Measurements from ENCODE around the gene BSN. TPM values are rescaled to one million over a fixed set of nuclear protein-coding genes. Genes with fewer than 3 reads are reported as not detected.

The BSN gene
- polyA plus RNA-seq, 2 of the 4 experiments (the other 2 are of a cell fraction): 0.04 to 0.08 TPM

DNA sequence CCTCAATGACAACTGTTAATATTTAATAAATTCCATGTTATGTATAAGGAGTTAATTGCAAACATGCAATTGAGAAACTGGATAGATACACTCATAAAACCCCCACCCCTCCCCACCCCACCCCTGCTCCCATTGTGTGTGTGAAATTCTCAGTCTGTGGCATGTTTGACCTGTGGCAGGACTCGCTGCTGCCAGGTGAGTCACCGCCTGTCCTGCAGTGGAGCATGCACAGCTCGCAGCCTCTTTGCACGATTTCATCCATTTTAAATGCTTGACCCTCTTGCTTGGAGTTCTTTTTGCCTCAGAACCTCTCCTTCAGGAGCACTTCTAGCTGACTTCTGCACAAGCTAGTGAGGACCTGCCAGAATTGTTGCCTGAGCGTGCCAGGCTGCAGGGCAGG lies 114.6 kb downstream of the BSN start:
- peak; percentile 27 to 28 for DNase-seq (ENCODE audit: low read depth in 1 of 2, low spot score in 1 of 2)
- CTCF ChIA-PET: interaction anchor here (1.0 to 5.4 kb wide), 3 partner anchors 12 to 130 kb away, joined by 4 to 210 read pairs (median 26); partner anchors contain the start of gene BSN
- H3K4me3 ChIP-seq: no peak overlapping the region

GRCh38 chr3:49669352-49669751 lies 115.1 kb downstream of the BSN start:
- FAIRE-seq (no peak), DNase-seq (ENCODE audit: low read depth in 1 of 2, low spot score in 1 of 2) (no peak), ATAC-seq (no peak)
- Histone ChIP-seq H3K4me1 (peaks cover 26% of the 10 kb centered on the region), H3K9me3 (no peaks in the 10 kb centered on the region), H3K4me3 (no peak overlapping the region), H3K27ac (peak overlapping the region in 1 of 2 experiments; percentile 67; a peak in 3 of 6 replicates), H3K4me2 (peak overlapping the region; percentile 70)
- ChIA-PET CTCF (interaction anchor here (1.0 to 5.4 kb wide), 3 partner anchors 13 to 131 kb away, joined by 4 to 210 read pairs (median 26); partner anchors contain the start of gene BSN), POLR2A (interaction anchor here (1.5 kb wide), 1 partner anchor 130 kb away, joined by 4 read pairs; no protein-coding TSS in a partner anchor)
- TF ChIP-seq RNF2 (IDR thresholded peaks at IDR 0.05; ENCODE audit: borderline replicate concordance, low read depth) (no peak), FOSB (CRISPR knock-in tag; IDR thresholded peaks at IDR 0.05) (no peak), EP300 (IDR thresholded peaks at IDR 0.05) (no peak), NFE2L2 (conservative IDR thresholded peaks at IDR 0.05; ENCODE audit: low read length) (no peak), SREBF2 (IDR thresholded peaks at IDR 0.05) (no peak), FOSL2 (IDR thresholded peaks at IDR 0.05) (no peak), FOSL2 (CRISPR knock-in tag; IDR thresholded peaks at IDR 0.05) (no peak), ZSCAN20 (CRISPR knock-in tag; IDR thresholded peaks at IDR 0.05) (no peak), CHD2 (IDR thresholded peaks at IDR 0.05; ENCODE audit: low read length, partially characterized antibody) (no peak), RARB (CRISPR knock-in tag; IDR thresholded peaks at IDR 0.05) (no peak), EHF (CRISPR knock-in tag; IDR thresholded peaks at IDR 0.05) (no peak), ZFP36 (IDR thresholded peaks at IDR 0.05; ENCODE audit: borderline replicate concordance, partially characterized antibody) (no peak), CEBPB (IDR thresholded peaks at IDR 0.05) (no peak), PHF8 (IDR thresholded peaks at IDR 0.05; ENCODE audit: borderline replicate concordance, low read depth) (no peak)
- TF ChIP-seq, protein P1, sequence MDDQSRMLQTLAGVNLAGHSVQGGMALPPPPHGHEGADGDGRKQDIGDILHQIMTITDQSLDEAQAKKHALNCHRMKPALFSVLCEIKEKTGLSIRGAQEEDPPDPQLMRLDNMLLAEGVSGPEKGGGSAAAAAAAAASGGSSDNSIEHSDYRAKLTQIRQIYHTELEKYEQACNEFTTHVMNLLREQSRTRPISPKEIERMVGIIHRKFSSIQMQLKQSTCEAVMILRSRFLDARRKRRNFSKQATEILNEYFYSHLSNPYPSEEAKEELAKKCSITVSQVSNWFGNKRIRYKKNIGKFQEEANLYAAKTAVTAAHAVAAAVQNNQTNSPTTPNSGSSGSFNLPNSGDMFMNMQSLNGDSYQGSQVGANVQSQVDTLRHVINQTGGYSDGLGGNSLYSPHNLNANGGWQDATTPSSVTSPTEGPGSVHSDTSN (IDR thresholded peaks at IDR 0.05): no peak
- no CpG with 5 or more reads among the region's 3 CpGs for WGBS (ENCODE audit: missing lambda C conversion rate)

More for the DNA sequence above, 114.6 kb downstream of the BSN start:
- Histone ChIP-seq H3K4me2 (peak overlapping the region; percentile 70), H3K9me3 (no peaks in the 10 kb centered on the region), H3K4me1 (peaks cover 26% of the 10 kb centered on the region), H3K27ac (peak overlapping the region in 1 of 2 experiments; percentile 67; a peak in 3 of 6 replicates)
- ATAC-seq (no peak), FAIRE-seq (no peak)
- POLR2A ChIA-PET: interaction anchor here (1.5 kb wide), 1 partner anchor 129 kb away, joined by 4 read pairs; no protein-coding TSS in a partner anchor
- 19% methylated on average over 5 of the region's 5 CpGs for WGBS (ENCODE audit: missing lambda C conversion rate)
- no peak for TF ChIP-seq REST (IDR thresholded peaks at IDR 0.05)
- no peak for TF ChIP-seq FOSL2 (IDR thresholded peaks at IDR 0.05)
- TF ChIP-seq FOSL2 (CRISPR knock-in tag; IDR thresholded peaks at IDR 0.05): 0 out of 2 replicates have a peak, but pooled peaks have one; percentile 3

DNA sequence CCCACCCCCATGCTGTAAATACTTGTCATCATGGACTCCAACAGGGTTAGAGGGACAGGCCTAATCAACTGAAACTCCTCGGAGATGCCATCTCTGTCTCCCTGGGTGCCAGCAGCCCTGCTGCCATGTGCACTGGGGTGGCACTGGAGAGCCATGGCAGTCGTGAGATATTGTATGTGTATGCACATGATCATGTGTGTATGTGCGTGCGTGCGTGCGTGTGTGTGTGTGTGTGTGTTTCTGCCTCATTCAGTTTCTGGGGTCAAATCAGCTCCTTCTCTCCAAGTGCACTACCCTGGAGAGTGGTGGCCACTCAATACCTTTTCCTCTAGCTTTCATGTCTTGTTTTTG lies 116.6 kb downstream of the BSN start:
- WGBS (ENCODE audit: missing lambda C conversion rate): 70% methylated on average over 6 of the region's 6 CpGs
- H3K4me1 ChIP-seq: peaks cover 33% of the 10 kb centered on the region
- ChIA-PET POLR2A (interaction anchor here (1.4 kb wide), 1 partner anchor 131 kb away, joined by 14 read pairs; no protein-coding TSS in a partner anchor), CTCF (interaction anchor here (0.6 to 5.4 kb wide), 32 partner anchors 8 to 1838 kb away, joined by 3 to 210 read pairs (median 4); partner anchors contain the start of gene BSN)
- H3K9me3 ChIP-seq: no peaks in the 10 kb centered on the region
- ATAC-seq (no peak), DNase-seq (ENCODE audit: low read depth in 1 of 2, low spot score in 1 of 2) (no peak), FAIRE-seq (no peak)
- no peak overlapping the region for H3K4me3 ChIP-seq
- no peak overlapping the region for H3K27ac ChIP-seq
- H3K4me2 ChIP-seq: no peak overlapping the region
- TF ChIP-seq GATA3 (IDR thresholded peaks at IDR 0.05; ENCODE audit: borderline replicate concordance): no peak
- TF ChIP-seq FOSL2 (IDR thresholded peaks at IDR 0.05): no peak
- TF ChIP-seq FOSL2 (CRISPR knock-in tag; IDR thresholded peaks at IDR 0.05): no peak
- no peak for TF ChIP-seq HDAC2 (IDR thresholded peaks at IDR 0.05)
- TF ChIP-seq FOSB (CRISPR knock-in tag; IDR thresholded peaks at IDR 0.05): no peak
- TF ChIP-seq SMC3 (IDR thresholded peaks at IDR 0.05): no peak
- no peak for TF ChIP-seq ZSCAN20 (CRISPR knock-in tag; IDR thresholded peaks at IDR 0.05)
- no peak for TF ChIP-seq POLR2AphosphoS2 (conservative IDR thresholded peaks at IDR 0.05; ENCODE audit: low read length)
